ENCODE results near the gene AMZ1.

The AMZ1 gene

DNA sequence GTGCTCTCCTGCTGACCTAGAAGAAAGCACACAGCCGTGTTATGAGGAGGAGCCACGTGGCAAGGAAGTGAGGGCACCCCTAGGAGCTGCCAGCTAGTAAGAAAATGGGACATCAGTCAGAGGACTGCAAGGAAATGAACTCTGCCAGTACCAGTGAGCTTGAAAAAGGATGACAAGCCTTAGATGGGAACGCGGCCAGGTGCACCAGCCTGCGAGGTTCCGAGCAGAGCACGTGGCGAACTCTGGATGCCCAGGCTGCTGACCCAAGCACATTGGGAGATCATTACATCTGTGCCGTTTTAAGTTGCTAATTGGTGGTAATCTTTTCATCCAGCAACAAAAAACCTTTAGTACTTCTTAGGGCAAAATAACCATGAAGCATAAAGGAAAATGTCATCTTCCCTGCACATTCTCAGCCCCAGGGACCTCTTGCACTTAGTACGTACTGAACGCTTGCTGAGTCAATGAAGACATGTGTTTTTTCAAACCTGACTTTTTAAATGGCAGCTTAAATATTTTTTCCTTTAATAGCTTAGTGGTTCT lies 69.4 kb downstream of the AMZ1 start:
- peak; percentile 20 for DNase-seq

DNA sequence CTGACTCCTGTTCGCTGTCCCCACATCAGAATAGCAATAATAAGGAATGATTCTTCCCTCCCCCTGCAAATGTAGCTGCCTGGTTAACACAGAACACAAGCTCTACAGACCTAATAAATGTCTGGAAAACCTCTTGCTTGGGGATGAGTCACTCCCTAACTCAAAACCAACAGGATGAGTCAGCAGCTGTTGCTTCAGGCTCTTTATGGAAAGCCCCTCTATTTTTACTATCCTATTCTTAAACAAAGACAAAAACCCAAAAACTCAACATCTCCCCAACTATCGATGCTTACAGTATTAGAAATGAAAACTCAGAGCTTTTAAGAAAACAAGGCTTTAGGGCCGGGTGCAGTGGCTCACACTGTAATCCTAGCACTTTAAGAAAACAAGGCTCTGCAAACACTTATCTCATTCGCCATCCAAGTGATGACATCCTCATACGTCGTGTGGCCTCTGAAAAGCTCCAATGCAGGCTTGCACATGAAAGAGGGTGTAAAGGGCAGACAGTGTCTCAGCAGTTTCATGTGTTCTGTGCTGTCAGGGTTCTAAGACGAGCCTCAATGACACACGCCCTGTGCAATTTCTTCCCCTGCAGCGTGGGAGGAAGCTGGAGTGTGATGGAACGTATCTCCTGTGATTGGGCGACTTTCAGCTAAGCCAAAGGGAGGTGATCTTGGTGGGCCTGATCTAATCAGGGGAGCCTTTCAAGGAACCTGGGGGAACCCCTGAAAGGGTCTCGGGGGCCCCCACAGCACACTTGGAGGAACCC lies 70.1 kb downstream of the AMZ1 start:
- peak; percentile 33 for DNase-seq

DNA sequence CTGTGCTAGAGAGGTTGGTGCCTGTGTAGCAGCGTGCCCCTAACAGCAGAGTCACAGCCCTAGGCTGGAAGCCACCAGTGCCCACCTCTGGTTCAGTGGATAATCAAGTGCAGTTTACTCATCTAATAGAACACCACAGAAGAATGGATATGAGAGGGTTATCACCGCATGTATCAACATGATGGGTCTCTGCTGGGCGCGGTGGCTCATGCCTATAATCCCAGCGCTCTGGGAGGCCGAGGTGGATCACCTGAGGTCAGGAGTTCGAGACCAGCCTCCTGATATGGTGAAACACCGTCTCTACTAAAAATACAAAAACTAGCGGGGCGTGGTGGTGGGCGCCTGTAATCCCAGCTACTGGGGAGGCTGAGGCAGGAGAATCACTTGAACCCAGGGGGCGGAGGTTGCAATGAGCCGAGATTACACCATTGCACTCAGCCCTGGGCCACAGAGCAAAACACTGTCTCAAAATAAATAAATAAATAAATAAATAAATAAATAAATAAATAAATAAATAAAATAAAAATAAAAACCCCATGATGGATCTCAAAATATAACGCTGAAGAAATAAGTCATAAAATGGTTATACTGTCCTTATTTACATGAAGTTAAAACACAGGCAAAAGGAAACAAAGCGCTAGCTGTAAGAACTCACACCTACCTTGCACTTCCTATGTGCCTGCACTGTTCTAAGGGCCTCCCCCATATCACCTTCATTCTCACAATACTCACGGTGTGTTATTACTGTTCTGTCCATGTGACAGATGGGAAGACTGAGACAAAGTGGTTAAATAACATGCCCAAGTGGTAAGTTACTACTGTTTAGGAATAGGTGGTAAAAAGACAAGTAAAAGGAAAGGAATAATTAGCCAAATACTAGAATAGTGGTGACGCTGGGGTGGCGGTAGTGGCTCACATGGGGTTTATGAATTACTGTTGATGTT lies 70.9 kb downstream of the AMZ1 start:
- no peak for DNase-seq

DNA sequence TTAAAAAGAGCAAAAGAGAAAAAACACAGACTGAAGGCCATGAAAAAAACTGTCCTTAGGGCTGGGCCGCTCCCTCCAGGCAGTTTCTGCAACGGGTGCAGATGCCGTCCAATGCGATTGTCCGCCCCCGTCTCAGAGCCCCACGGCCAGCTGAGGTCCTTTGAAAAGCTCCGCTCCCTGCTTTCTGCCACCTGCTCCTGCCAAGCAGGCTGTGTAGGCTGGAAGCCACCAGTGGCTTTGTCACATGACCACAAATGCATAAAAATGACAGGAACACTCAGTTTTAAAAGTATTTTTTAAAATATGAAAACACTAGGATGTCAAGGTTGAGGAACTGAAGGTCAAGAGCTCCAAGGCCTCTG lies 71.7 kb downstream of the AMZ1 start:
- peak; percentile 77 for DNase-seq

DNA sequence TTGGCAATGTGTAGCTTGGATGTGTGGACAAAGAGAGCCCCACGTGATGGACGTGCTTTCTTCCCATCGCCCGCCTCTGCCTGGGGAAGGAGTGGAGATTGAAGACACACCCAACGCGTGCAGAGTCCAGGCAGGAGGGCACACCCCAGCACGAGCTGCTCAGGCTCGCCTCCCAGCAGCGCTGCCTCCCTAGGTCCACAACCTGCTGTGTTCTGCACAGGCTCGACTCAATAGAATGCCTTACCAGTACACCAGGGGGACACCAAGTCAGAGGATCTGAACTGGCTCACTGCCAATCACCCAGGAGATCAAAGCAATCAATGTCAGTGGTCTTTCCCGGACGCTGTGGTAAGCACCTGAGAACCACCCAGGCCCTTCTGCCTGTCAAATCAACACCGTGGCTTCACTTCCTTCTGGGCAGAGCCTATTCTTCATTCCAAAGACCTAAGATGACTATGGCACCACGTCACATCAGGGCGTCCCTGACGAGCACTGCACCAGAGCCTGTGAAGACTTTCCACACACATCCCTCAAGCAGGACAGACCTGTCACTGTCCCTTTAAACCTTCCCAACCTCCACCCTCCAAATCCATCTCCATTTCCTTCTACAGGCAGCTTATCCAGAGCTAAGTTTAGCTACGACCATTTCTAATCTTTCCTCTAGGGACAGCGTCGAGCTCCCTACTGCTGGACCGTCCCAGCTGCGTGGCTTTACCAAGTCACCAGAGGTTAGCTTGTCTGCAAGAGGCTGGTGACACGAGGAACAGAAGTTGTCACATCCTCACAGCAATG lies 72.3 kb downstream of the AMZ1 start:
- DNase-seq: peak; percentile 77

DNA sequence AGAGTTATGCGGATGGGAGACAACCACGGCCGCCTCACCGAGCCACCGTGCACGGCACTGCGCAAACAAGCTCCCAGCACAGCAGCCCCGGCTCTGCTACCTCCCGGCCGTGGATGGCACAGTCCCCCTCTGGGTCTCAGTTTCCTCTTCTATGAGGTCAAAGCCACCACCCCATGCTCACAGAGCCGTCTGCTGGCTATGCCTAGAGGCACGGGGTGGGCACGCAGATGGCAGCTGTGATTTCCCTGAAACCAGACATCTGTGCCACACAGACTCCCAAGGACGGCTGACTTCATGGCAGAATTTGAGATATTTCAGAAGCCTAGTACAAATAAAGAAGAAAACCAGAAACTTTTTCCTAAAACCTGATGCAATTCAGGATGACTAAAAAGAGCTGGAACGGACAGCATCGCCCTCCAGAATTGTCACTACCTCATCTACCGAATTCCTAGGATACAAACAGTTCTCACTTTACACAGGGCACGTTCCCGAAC lies 73.2 kb downstream of the AMZ1 start:
- no peak for DNase-seq

DNA sequence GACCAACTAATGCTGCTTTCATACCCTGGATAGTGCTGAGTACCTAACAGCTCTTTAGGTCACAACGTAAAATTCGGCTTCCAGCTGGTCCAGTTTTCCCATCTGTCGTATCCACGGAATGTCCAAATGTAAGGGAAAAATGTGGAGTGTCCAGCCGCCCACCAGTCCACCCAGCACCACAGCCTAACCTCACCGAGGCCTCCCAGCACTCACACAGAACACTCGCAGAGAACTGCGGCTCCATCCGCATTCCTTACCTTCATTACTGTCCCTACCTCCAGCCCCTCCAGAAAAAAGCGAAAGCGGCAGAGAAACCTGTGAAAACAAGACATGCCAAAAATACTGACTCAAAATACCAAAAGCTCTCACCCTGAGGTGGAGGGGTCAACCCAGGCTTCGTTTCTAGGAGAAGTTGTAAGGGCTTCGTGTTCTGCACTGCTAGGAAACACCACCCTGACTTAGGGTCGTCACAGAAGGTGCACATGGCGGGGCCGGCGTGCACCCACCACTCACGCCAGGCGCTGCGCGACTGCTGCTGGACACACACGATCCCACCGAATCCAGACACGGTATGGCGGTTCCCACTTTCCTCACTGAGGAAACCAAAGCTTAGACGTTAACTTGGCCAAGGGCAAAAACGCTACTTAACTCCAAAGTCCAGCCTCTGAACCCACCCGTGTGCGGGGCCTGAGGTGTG lies 73.9 kb downstream of the AMZ1 start:
- no peak for DNase-seq

DNA sequence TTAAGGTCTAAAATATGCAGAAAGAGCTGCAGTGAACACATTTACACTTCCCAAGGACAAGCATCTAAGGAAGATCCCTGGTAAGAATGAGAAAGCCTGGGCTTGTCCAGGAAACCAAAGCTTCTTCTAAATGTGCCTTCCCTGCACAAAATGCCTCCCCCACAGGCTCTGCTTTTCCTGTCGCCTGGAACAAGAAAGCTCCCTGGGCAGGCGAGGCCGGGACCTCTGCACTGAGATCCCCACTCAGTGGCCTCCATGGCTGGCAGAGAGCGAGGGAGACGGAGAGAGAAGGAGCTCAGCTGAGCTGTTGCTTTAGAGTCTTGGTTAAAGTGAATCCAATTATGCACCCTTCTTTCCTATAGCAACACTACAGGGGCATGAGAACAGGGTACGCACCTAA lies 75.6 kb downstream of the AMZ1 start:
- no peak for DNase-seq

DNA sequence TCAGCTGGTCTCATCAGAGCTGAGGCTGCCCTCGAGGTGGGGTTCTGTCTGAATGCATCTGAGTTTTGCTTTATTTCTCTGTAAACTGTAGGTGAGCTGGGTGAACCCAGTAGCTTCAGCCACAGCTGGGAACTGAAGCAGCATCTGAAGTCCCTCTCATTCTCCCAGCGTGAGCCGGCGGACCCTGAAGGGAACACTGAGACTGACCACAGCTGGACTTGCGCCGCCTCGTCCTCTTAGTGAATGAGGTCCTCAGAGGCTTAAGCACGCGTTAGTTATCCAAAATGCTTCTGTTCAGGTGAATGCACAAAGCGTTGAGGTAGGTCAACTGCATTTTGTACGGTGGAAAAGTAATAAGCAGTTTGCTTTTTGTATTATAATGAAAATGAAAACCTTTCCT lies 76.6 kb downstream of the AMZ1 start:
- DNase-seq: no peak
